ENCODE measurements around the gene GBX2. TPM values are rescaled to one million over a fixed set of nuclear protein-coding genes. Genes with fewer than 3 reads are reported as not detected.
A peak's percentile ranks its signal among the peaks of the same experiment; 100 is the strongest.

GBX2 gene
- total and polyA plus RNA-seq, 2 experiments from 2014 or later, result 0.99 to 1.3 TPM

- H3K27me3 ChIP-seq (ENCODE audit: insufficient read depth), result peaks cover 79% of the 10 kb centered on the region
- H3K27me3 Mint-ChIP-seq (ENCODE audit: insufficient read depth, low read depth, poor library complexity), result peaks cover 69% of the 10 kb centered on the region
- H3F3A ChIP-seq (replicated peaks; ENCODE audit: low read depth), result peaks cover 13% of the 10 kb centered on the region; the same call in 1 of the 2 replicates
- peak overlapping the region; percentile 56 for H3K4me3 ChIP-seq
- peaks cover 45% of the 10 kb centered on the region for H3K4me1 ChIP-seq (ENCODE audit: insufficient read depth)
- H3K36me3 ChIP-seq (ENCODE audit: insufficient read depth), result no peaks in the 10 kb centered on the region
- no peaks in the 10 kb centered on the region for H3K79me2 ChIP-seq (replicated peaks; ENCODE audit: insufficient read depth)
- no peaks in the 10 kb centered on the region for H3K36me3 Mint-ChIP-seq (ENCODE audit: low read depth)
- H3K9me2 ChIP-seq (ENCODE audit: insufficient read depth), result no peaks in the 10 kb centered on the region
- no peak overlapping the region for H3K27ac ChIP-seq (ENCODE audit: low read depth)
- H3K9me3 Mint-ChIP-seq, result no peaks in the 10 kb centered on the region; the same call in 2 of the 3 replicates
- TF ChIP-seq, protein P1, sequence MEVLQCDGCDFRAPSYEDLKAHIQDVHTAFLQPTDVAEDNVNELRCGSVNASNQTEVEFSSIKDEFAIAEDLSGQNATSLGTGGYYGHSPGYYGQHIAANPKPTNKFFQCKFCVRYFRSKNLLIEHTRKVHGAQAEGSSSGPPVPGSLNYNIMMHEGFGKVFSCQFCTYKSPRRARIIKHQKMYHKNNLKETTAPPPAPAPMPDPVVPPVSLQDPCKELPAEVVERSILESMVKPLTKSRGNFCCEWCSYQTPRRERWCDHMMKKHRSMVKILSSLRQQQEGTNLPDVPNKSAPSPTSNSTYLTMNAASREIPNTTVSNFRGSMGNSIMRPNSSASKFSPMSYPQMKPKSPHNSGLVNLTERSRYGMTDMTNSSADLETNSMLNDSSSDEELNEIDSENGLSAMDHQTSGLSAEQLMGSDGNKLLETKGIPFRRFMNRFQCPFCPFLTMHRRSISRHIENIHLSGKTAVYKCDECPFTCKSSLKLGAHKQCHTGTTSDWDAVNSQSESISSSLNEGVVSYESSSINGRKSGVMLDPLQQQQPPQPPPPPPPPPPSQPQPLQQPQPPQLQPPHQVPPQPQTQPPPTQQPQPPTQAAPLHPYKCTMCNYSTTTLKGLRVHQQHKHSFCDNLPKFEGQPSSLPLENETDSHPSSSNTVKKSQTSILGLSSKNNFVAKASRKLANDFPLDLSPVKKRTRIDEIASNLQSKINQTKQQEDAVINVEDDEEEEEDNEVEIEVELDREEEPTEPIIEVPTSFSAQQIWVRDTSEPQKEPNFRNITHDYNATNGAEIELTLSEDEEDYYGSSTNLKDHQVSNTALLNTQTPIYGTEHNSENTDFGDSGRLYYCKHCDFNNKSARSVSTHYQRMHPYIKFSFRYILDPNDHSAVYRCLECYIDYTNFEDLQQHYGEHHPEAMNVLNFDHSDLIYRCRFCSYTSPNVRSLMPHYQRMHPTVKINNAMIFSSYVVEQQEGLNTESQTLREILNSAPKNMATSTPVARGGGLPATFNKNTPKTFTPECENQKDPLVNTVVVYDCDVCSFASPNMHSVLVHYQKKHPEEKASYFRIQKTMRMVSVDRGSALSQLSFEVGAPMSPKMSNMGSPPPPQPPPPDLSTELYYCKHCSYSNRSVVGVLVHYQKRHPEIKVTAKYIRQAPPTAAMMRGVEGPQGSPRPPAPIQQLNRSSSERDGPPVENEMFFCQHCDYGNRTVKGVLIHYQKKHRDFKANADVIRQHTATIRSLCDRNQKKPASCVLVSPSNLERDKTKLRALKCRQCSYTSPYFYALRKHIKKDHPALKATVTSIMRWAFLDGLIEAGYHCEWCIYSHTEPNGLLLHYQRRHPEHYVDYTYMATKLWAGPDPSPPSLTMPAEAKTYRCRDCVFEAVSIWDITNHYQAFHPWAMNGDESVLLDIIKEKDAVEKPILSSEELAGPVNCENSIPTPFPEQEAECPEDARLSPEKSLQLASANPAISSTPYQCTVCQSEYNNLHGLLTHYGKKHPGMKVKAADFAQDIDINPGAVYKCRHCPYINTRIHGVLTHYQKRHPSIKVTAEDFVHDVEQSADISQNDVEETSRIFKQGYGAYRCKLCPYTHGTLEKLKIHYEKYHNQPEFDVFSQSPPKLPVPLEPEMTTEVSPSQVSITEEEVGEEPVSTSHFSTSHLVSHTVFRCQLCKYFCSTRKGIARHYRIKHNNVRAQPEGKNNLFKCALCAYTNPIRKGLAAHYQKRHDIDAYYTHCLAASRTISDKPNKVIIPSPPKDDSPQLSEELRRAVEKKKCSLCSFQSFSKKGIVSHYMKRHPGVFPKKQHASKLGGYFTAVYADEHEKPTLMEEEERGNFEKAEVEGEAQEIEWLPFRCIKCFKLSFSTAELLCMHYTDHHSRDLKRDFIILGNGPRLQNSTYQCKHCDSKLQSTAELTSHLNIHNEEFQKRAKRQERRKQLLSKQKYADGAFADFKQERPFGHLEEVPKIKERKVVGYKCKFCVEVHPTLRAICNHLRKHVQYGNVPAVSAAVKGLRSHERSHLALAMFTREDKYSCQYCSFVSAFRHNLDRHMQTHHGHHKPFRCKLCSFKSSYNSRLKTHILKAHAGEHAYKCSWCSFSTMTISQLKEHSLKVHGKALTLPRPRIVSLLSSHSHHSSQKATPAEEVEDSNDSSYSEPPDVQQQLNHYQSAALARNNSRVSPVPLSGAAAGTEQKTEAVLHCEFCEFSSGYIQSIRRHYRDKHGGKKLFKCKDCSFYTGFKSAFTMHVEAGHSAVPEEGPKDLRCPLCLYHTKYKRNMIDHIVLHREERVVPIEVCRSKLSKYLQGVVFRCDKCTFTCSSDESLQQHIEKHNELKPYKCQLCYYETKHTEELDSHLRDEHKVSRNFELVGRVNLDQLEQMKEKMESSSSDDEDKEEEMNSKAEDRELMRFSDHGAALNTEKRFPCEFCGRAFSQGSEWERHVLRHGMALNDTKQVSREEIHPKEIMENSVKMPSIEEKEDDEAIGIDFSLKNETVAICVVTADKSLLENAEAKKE (CRISPR knock-in tag; IDR thresholded peaks at IDR 0.05), result no peak
- TF ChIP-seq ETS1 (IDR thresholded peaks at IDR 0.05) (no peak), ZNF331 (CRISPR knock-in tag; IDR thresholded peaks at IDR 0.05; ENCODE audit: low read depth) (no peak), CTCF (conservative IDR thresholded peaks at IDR 0.05; ENCODE audit: low read depth in 2 of 2) (peak; percentile 52 to 88; a peak in 3 of 4 replicates), NANOG (IDR thresholded peaks at IDR 0.05; ENCODE audit: borderline replicate concordance) (no peak), EZH2phosphoT487 (IDR thresholded peaks at IDR 0.05; ENCODE audit: unreplicated experiment) (no peak), POLR2AphosphoS5 (IDR thresholded peaks at IDR 0.05; ENCODE audit: low read depth) (no peak)
- H3K4me2 ChIP-seq, result peak overlapping the region; percentile 81
- peak; percentile 91 for DNase-seq (ENCODE audit: low spot score)
- H3K4me1 Mint-ChIP-seq, result peaks cover 51% of the 10 kb centered on the region
- H3K4me3 Mint-ChIP-seq, result peak overlapping the region; percentile 57
- ATAC-seq, result peak; percentile 68
- H4K20me1 ChIP-seq (replicated peaks; ENCODE audit: insufficient read depth), result peaks cover 3% of the 10 kb centered on the region; the same call in 1 of the 2 replicates
- peak overlapping the region; percentile 48; the same call in 1 of the 2 replicates for H2AFZ ChIP-seq
- H3K27ac Mint-ChIP-seq, result no peak overlapping the region
Measured at GRCh38 chr2:236177604-236177966, 9.4 kb upstream of the GBX2 start.
